Retina (tissue), 1 donor: ENCODE measurements around the gene ACER2.

Source experiments
- DNase-seq: peaks from one replicate; pipeline ENCODE4 v3.0.0-alpha.2; 2016

The ACER2 gene

DNA sequence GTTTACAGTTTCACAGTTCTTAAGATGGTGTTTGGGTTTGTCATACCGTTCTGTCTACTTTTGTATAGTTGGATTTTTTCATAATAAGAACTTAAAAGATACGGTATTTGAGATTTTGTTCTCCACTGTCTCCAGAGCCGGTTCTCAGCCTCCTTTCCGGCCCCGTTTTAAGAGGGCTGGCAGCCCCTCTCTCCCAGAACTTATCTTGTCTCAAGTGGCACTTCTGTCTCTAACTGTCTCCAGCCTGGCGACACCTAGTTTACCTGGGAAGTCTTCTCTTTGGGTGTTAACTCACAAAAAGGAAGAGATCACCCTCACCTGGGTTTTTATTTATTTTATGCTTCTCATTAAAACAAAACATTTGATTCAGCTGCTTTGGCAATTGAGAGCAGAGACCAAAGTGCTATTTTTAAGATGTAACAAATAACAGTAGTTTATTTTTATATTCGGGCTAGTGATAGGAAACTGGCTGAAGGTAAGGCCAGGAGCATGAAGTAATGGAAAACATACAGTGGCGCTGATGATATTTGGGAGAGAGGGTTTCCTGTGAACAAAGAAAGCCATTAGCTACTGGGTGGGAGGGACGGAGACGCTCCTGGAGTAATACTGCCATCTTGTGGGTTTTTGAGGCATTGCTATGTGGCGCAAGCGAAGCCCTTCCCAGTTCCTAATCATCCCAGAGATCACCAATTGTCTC lies 48.3 kb downstream of the ACER2 start:
- DNase-seq: peak; percentile 89

DNA sequence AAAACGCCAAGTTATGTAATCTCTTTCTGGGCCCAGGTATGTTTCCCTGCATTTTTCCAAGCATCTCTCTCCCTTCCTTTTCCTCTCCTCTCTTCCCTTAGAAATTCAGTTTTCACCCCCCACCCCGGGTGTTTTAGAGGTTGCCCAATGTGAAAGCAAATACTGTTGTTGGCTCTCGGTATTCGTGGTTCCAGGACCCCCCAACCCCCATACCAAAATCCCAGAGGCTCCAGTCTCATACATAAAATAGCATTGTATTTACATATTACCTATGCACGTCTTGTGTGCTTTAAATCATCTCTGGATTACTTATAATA lies 48.8 kb downstream of the ACER2 start:
- no peak for DNase-seq

DNA sequence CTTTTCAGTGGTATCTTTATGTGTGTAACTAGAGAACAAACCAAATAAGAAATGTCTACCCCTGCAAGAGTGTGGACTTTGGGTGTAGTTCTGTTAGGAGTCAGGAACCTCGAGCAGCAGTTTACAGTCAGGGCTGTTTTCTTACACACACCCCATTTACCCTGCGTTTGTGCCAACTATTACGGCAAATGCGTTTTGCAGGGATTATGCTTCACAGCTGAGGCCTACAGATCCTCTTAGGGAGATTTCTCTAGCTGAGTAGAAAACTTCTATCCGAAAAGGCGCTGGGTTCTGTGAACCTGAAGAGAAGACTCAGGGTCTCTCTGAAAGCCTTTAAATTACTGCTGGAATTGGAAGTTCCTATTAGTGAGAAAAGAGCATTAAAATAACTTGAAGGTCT lies 51.4 kb downstream of the ACER2 start:
- DNase-seq: no peak

DNA sequence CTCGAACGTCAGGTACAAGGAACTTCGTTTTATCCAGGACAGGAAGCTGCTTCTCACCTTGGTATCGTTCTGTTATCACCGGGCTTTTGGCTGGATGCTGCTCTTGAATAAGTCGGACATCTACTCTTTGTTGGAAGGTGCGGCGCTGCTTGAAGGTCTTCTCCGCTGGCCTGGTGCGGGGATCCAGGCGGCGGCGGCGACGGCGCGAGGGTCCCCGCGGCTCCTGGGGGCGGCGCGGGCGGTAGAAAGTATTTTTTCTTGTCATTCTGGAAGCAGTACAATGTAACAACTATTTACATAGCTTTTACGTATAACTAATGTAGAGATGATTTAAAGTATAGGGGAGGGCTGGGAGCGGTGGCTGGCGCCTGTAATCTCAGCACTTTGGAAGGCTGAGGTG lies 52.3 kb downstream of the ACER2 start:
- no peak for DNase-seq

DNA sequence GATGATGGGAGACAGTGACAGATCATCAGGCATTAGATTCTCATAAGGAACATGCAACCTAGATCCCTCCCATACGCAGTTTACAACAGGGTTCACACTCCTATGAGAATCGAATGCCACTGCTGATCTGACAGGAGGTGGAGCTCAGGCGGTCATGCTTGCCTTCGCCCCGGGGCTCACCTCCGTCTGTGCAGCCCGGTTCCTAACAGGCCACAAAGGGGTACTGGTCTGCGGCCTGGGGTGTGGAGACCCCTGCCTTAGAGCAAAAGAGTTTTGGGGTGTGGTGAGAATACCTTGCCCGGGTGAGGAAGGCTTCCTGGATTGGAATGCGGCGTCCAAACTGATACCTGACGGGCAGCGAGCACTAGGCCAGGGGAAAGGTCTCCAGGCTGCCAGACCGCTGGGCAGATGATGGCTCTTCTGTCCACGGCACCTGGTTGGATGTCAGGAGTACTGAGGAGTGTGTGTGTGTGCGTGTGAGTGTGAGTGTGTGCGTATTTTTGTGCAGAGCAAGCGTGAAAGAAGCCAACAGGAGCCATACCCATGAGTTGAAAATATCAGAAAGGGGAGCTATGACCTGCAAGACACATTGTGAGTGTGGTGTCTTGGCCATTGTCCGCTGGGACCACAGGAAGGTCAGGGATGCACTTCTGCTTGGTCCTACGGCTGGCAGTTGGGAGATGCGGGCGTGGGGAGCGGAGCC lies 55.4 kb downstream of the ACER2 start:
- no peak for DNase-seq

DNA sequence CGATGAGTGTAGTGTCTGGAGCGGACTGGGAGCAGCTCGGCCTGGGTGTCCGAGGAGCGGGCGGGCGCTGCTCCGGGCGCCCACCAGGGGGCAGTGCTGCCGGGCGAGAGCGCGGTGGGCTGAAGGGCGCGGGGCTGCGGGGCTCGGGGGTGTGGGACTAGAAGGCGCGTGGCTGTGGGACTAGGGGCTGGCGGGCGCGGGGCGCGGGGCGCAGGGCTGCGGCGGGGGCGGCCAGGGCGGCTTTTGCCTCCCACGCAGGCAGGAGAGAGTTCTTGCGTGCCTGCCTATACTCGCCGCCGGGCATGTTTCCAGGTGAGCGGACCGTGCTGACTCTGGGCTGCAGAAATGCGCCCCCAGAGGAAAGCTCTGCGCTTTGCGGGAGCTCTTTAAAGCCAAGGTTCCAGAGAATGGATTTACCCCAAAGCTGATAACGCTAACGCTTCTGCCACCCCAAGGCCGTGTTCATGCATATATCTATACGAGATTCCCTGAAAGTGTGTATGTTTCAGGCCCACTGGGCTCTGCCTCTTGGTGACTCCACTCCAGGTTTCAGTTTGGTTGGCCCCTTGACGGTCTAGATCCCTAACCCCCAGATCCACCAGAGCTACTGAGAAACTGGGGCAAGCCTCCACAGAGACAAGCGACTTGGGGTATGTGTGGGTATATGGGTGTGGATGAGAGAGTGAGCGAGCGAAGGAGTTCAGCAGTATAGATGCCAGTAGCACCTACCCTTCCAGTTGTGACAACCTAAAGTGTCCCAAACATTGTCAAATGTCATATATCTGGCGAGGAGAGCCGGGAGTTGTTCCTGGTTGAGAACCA lies 56.2 kb downstream of the ACER2 start:
- peak; percentile 77 for DNase-seq

DNA sequence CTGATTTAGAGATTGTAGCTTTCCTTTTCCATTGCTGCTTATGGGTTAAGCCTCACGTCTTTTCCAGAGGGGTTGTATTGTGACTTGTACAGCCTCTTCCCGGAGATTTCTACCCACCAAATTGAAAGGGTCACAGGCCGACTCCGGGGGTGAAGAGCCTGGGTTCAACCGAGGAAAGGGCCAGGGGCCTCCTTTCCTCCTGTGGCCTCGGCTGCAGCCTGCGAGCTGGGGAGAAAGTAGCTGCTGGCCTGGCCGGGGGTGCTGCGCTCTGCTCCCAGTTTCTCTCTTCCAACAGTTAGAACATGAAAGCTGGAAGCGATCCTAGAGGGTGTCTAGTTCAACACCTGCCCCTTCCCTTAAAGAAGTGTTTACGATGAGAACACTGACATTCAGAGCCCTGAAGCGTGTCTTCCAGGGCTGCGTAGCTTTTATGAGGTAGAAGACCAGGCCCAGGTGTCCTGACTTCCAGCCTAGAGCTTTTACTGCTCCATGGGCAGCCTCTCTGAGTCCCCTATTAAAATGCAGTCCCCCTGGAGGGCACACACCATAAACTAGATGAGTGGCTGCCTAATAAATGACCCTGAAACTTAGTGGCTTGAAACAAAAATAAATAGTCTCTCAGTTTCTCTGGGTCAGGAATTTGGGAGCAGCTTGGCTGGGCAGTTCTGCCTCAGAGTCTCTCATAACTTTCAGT lies 56.9 kb downstream of the ACER2 start:
- DNase-seq: no peak

DNA sequence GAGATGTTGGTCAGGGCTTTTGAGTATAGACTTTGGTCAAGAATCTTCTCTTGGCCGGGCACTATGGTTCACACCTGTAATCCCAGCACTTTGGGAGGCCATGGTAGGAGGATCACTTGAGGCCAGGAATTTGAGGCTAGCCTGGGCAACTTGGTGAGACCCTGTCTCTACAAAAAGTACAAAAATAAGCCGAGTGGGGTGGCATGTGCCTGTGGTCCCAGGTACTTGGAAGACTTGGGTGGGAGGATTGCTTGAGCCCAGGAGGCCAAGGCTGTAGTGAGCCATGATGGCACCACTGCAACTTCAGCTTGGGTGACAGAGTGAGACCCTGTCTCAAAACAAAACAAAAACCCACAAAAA lies 57.5 kb downstream of the ACER2 start:
- no peak for DNase-seq

DNA sequence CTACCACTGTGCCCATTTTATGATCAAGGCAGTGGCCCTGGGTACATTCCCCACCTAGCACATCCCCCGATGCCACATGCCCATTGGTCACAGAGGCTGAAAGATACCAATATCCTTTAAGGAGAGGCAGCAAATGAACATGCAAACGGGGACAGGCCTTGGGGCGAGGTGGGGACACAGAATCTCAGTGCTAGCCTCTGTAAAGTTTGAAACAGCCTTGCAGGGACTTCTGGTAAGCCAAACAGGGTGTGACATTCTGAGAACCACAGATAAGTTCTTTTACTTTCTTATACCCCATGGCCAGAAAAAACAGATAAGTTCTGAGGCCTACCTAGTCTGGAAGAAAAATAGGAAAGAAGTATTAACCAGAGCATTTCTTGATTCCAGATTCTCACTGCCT lies 60.5 kb downstream of the ACER2 start:
- DNase-seq: no peak

DNA sequence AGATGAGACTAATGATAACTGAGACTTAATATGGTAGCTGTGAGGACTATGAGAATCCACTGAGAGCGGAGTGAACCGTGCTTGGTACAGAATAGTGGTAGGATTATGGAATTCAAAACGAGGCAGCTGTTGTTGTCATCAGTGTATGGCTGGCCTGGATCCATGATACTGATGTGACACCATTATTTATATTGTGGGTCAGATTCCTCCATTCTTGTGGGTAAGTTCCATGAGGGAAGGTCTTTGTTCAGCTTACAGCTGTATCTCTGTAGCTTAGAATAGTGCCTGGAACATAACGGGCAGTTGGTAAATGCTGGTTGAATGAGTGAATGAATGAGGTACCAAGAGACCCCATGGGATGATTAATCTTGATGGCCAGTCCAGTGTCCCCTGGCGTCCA lies 61.8 kb downstream of the ACER2 start:
- DNase-seq: no peak

DNA sequence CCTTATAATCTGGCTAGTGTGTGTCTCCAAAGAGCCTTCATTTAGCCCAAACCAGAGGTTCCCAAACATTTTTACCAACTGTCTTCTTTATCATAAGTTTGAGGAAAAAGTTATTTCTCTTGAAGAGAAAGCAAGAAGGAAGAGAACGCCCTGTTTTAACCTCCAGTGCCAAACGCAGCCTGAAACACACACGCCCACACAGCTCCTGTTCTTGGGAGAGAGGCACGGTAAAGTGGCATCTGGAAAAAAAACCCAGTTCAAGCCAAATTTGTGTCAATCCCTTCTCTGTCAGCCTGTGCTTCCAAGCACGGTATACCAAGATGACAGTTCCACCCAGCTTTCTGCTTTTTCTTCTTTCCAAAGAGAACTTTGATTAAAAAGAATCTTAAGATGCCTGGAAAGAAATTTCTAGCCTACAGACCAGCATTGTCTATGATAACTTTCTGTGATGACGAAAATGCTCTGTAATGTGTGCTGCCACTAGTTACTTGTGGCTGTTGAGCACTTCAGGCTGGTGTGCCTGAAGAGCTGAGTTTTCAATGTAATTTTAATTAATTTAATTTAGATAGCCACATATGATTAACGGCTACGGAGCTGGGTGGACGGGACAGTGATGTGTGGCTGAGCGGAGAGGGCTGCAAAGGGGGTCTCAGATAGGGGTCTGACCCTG lies 62.3 kb downstream of the ACER2 start:
- DNase-seq: no peak

DNA sequence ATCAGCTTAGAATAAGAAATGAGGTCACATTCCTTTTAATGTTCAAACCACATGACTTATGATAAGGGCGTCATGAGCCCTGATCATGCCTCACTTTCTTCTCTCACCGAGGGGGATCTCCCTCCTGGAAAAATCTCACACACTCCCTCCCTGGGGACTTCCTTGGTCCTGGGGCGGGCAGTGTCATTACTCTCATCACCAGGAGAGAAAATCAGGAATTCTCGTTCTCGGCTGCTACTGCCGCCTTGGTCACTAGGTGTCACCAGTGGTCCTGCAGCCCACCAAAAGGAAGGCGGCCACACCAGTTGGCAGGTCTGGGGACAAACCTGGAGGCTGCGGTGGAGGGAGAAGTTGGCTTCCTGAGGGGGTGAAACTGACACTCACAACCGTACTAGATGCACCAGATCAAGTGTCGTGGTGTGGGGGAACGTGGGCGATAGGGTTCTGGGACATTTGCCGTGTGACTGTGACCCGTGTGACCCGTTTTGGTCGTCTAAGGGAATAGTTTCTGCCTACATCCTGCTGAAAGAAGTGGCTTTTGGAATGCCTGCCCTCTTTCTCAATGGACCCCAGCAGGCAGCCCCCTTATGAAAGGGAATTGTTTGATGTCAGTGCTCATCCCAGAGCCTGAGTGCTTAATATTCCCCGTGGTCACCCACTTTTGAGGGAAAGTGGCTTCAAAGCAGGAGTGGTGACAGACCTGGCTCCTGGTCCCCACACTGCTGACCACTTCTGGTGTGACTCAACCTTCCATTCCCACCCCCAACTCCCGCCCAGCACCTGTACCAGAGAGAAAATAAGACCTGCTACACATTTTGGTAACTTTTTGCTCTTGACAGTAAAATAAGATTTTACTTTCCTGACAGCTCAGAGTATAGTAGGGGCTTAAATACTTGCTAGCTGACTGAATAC lies 63.2 kb downstream of the ACER2 start:
- DNase-seq: peak; percentile 89

DNA sequence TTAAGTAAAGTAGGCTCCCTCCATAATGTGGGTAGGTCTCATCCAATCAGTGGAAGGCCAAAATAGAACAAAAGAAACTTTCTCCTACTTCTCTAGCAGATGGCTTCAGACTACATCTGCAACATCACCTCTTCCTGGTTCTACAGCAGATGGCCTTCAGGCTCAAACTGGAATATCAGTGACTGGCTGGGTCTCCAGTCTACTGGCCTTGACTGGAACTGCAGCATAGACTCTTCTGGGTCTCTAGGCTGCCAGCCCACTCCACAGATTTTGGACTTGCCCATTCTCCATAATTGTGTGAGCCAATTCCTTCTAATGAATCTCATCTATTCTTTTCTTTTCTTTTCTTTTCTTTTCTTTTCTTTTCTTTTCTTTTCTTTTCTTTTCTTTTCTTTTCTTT lies 64.8 kb downstream of the ACER2 start:
- DNase-seq: no peak

DNA sequence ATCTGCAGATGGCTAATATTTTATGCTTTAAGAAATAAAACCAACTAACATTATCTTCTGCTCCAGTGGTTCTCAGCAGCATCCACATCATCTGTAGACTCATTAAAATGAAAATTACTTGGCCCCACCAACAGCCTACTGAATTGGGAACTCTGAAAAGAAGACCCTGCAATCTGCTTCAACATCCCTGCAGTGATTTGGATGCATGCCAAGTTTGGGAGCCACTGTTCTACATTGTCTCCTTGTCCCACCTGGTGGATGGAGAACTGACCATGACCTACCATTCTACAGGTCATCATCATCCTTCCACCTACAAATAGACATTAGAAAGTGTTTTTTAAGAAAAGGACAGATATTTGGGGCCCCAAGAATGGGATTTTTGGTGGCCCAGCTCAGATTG lies 71.1 kb downstream of the ACER2 start:
- DNase-seq: no peak

DNA sequence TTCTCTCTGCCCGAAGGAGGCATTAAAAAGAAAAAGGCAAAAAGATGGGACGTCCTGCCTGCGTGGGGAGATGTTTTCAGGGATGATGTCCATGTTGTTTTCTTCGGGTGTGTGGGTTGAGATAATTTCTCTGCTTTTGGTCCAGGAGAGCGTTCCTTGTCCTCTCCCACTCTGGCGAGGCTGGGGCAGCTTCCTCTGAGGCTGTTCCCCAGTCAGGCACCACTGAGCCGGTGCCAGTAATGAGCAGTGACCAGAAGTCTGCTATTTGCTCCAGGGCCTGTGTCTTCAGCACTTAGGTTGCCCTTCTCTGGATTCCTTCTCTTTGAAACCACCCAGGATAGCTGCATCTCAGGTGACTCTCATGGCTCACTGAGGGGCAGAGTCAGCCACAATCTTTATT lies 71.5 kb downstream of the ACER2 start:
- DNase-seq: no peak

DNA sequence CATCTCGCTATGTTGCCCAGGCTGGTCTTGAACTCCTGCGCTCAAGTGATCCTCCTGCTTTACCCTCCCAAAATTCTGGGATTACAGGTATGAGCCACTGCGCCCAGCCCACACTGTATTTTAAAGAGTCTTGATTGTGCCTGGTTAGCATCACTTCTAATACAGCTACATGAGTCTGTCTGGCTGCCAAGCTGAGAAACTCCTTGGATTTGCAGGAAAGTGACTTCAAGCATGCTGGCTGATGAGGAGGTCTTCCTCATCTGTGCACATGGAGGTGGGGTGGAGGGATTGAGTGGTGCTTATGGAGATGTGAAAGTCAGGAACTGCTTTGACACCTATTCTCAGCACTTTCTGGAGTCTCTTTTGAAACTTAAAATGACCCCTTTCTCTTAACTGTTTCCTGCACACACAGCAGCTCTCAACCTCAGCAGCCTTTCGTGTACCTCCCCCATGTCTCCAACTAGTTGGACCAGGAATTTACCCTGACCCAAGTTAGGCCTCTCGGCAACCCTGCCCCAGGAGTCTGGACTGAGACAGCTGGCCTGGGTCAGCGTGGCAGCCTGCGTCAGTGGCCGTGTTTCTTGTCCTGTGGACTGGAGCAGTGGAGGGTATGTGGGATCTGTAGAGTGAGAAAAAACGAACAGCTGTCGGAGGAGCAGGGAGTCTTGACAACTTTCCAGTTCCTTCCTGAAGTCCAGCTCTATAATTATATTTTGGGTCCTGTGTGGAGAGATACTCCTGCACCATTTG lies 72.5 kb downstream of the ACER2 start:
- DNase-seq: no peak

DNA sequence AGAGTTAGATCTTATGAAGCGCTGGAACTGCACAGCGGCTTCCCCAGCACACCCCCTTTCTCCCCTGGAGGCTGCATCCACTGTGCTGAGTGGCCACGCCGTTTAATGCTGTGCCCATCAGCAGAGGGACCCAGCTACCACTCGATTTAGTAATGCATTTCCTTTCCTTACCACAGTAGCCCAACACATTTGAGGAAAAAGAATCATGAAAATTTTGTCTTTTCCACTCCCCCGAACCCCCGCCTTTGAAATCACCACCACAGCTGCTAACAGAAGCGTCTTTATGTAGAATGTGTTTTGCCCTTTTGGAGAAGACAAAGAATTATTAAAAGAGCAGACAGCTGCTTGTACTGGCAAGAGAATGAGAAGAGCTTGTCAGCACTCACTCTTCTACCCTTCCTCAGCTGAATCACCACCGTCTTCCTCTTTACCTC lies 73.2 kb downstream of the ACER2 start:
- DNase-seq: no peak

DNA sequence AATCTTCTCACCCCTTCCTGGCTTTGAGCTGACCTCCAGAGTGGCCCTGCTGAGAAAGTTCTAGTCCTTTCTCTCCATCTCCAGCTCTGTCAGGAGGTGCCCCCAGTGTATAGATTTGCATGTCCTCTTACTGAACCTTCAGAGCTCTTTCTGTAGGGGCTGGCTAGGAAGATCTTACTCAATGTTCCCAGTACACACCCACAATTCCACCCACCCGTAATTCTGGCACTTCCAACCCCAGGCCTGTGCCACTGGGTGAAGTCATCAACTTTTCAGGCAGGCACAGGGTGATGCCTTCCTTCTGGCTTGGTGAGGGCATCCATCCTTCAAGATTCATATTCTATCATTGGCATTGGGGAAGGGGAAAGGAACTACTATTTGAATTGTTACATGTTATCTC lies 75.9 kb downstream of the ACER2 start:
- no peak for DNase-seq

DNA sequence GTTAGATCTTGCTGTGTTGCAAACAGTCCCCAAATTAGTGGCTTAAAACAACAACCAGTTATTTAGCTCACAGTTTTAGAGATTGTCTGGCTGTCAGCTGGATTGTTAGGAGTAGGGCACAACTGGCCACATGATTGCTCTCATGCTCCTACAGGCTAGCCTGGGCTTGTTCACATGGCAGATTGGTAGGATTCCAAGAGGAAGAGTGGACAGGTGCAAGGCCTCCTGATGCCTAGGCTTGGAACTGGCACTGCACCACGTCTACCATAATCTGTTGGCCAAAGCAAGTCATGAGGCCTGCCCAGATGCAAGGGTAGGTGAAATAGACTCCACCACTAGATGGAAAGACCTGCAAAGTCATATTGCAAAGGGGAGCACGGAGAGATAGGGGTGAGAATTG lies 76.4 kb downstream of the ACER2 start:
- no peak for DNase-seq

DNA sequence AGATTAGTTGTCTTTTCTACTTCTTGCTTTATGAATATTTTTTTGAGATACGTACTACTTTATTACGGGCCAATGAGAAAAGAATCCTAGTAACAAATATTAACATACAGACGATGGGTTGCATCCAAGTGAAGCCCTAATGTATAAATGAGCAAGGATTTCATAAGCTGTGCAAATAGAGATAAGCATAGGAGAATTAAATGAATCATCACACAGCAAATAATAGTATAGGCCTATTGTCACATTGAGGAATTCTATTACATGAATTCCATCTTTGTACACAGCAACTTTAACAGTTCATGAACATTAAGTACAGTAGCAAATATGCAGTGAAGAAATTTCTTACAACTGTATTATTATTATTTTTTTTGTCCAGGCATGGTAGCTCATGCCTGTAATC lies 78.0 kb downstream of the ACER2 start:
- no peak for DNase-seq

DNA sequence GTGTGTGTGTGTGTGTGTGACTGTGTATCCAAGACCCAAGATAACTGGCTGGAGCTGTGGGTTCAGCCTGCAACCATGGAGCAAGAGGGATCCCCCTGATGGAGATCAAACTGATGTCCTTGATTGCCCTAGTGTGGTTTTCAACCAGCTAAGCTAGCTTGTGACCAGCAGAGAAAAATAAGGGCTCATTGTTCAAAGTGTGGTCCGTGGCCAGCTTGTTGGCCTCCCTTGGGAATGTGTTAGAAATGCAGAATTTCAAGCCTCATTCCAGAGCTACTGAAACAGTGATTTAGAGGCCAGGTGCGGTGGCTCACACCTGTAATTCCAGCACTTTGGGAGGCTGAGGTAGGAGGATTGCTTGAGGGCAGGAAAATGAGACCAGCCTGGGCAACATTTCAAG lies 79.9 kb downstream of the ACER2 start:
- no peak for DNase-seq
